GM23338 (cell line): Measurements from ENCODE around the gene PPA1. TPM values are rescaled to one million over a fixed set of nuclear protein-coding genes. Genes with fewer than 3 reads are reported as not detected.

Experiments
- ATAC-seq: fragments of 200-7000 bp; cut with Tn5 transposase; 3 replicates; pipeline ENCODE4 v1.9.1; 2020
- DNase-seq: peaks from one replicate; pipeline ENCODE4 v3.0.0-alpha.2; 2015; ENCODE audit warnings: low spot score
- H2AFZ ChIP-seq: fragments of 200-600 bp; sonication (generic); 2 replicates; pipeline ENCODE4 v1.8.0; 2016; ENCODE audit warnings: antibody characterized with exemption, mild to moderate bottlenecking, moderate library complexity
- H3F3A ChIP-seq: fragments of 200-600 bp; sonication (generic); replicated peaks from 2 replicates; pipeline ENCODE4 v1.8.0; 2017; ENCODE audit warnings: antibody characterized with exemption, mixed run types, low read depth
- H3K27ac ChIP-seq: fragments of 200-600 bp; sonication (generic); 2 replicates; pipeline ENCODE4 v1.6.1; 2016; ENCODE audit warnings: low read depth
- H3K27me3 ChIP-seq: fragments of 200-600 bp; sonication (generic); 2 replicates; pipeline ENCODE4 v1.8.0; 2016; ENCODE audit warnings: mild to moderate bottlenecking, mixed run types, moderate library complexity; ENCODE audit not compliant: insufficient read depth
- H3K36me3 ChIP-seq: fragments of 200-600 bp; sonication (generic); 2 replicates; pipeline ENCODE4 v1.8.0; 2016; ENCODE audit warnings: mild to moderate bottlenecking; ENCODE audit not compliant: insufficient read depth
- H3K4me1 ChIP-seq: fragments of 200-600 bp; sonication (generic); 2 replicates; pipeline ENCODE4 v1.8.0; 2016; ENCODE audit warnings: mild to moderate bottlenecking, moderate library complexity; ENCODE audit not compliant: insufficient read depth
- H3K4me2 ChIP-seq: fragments of 200-600 bp; sonication (generic); 2 replicates; pipeline ENCODE4 v1.7.1; 2017; ENCODE audit warnings: mixed run types
- H3K4me3 ChIP-seq: fragments of 200-600 bp; sonication (generic); 2 replicates; pipeline ENCODE4 v1.6.1; 2016; ENCODE audit warnings: mixed run types
- H3K79me2 ChIP-seq: fragments of 200-600 bp; sonication (generic); replicated peaks from 2 replicates; pipeline ENCODE4 v1.8.0; 2017; ENCODE audit warnings: mild to moderate bottlenecking; ENCODE audit not compliant: insufficient read depth
- H3K9me2 ChIP-seq: fragments of 200-600 bp; sonication (generic); 2 replicates; pipeline ENCODE4 v1.8.0; 2017; ENCODE audit not compliant: insufficient read depth
- H4K20me1 ChIP-seq: fragments of 200-600 bp; sonication (generic); replicated peaks from 2 replicates; pipeline ENCODE4 v1.8.0; 2017; ENCODE audit warnings: mild to moderate bottlenecking; ENCODE audit not compliant: insufficient read depth
- H3K27ac Mint-ChIP-seq: 2 replicates; pipeline ENCODE4 v1.8.0; 2020; ENCODE audit warnings: inconsistent platforms, mild to moderate bottlenecking, moderate library complexity, mixed read lengths
- H3K27me3 Mint-ChIP-seq: 3 replicates; pipeline ENCODE4 v1.8.0; 2022; ENCODE audit warnings: low read depth, mild to moderate bottlenecking, moderate library complexity, mixed read lengths, inconsistent platforms; ENCODE audit not compliant: insufficient read depth, poor library complexity
- H3K36me3 Mint-ChIP-seq: 3 replicates; pipeline ENCODE4 v1.8.0; 2021; ENCODE audit warnings: low read depth, mild to moderate bottlenecking, inconsistent platforms, moderate library complexity, mixed read lengths
- H3K4me1 Mint-ChIP-seq: 3 replicates; pipeline ENCODE4 v1.8.0; 2020; ENCODE audit warnings: mild to moderate bottlenecking, inconsistent platforms, mixed read lengths
- H3K4me3 Mint-ChIP-seq: 3 replicates; pipeline ENCODE4 v1.8.0; 2021; ENCODE audit warnings: moderate library complexity, mild to moderate bottlenecking, inconsistent platforms, mixed read lengths
- H3K9me3 Mint-ChIP-seq: 3 replicates; pipeline ENCODE4 v1.8.0; 2020; ENCODE audit warnings: moderate library complexity, mild to moderate bottlenecking, inconsistent platforms, mixed read lengths
- CREB1 ChIP-seq: fragments of 250-450 bp; sonication (Bioruptor Pico); IDR thresholded peaks from 2 replicates; pipeline ENCODE4 v1.5.0; 2020; ENCODE audit warnings: low read depth, mild to moderate bottlenecking, moderate library complexity
- EZH2 ChIP-seq: fragments of 200-600 bp; sonication (generic); IDR thresholded peaks from one replicate; pipeline ENCODE4 v1.8.0; 2017; ENCODE audit warnings: antibody characterized with exemption, mild to moderate bottlenecking, low read depth; ENCODE audit not compliant: unreplicated experiment
- JUNB ChIP-seq: IDR thresholded peaks from one replicate; pipeline ENCODE4 v1.6.1; 2016; ENCODE audit warnings: antibody characterized with exemption; ENCODE audit not compliant: unreplicated experiment
- POLR2AphosphoS5 ChIP-seq: IDR thresholded peaks from 2 replicates; pipeline ENCODE4 v1.6.1; 2016; ENCODE audit warnings: antibody characterized with exemption, low read depth
- long read RNA-seq: library from polyadenylated mRNA; unstranded; transcript quantifications from one replicate; pipeline ENCODE4 v2.0.0, GENCODE V29; 2020; ENCODE audit not compliant: unreplicated experiment
- polyA plus RNA-seq: library from polyadenylated mRNA; unstranded; fragments of >200 nt; fragmentation: Nextera tagmentation; extraction: Ambion mirVana; gene quantifications from 2 replicates; pipeline ENCODE4 v1.2.1, GENCODE V29; 2016
- total RNA-seq: library from RNA; depleted of rRNA; stranded (reverse); fragments of >200 nt; shearing (Covaris generic); gene quantifications from 2 replicates; pipeline ENCODE4 v1.2.3, GENCODE V29; 2014; rRNA removed
- TF ChIP-seq, protein P1 (sequence below), 2 experiments: fragments of 200-600 bp in 1 of 2; sonication (generic) in 1 of 2; conservative IDR thresholded peaks; 2 replicates each; pipeline versions ENCODE4 v1.5.1 to v1.6.1; 2016 to 2017; ENCODE audit warnings: antibody characterized with exemption in 2 of 2, low read depth in 2 of 2, mild to moderate bottlenecking in 2 of 2, moderate library complexity in 1 of 2
- TF ChIP-seq, protein P2 (sequence below): IDR thresholded peaks from one replicate; pipeline ENCODE4 v1.6.1; 2018; ENCODE audit warnings: antibody characterized with exemption; ENCODE audit not compliant: unreplicated experiment
- TF ChIP-seq, protein P3 (sequence below): IDR thresholded peaks from 2 replicates; pipeline ENCODE4 v1.6.1; 2016; ENCODE audit warnings: antibody characterized with exemption

PPA1 gene
- 135 and 178 TPM in 2 replicates for total RNA-seq
- 206 and 228 TPM in 2 replicates for polyA plus RNA-seq
- long read RNA-seq, transcript PPA1-202 (11 exons, 1,295 nt): major isoform, 219 of 225 reads
- long read RNA-seq, partial matches to known transcripts: 2 of 225 reads
- long read RNA-seq, other reads (novel, unspliced or antisense): 4 of 225 reads

DNA sequence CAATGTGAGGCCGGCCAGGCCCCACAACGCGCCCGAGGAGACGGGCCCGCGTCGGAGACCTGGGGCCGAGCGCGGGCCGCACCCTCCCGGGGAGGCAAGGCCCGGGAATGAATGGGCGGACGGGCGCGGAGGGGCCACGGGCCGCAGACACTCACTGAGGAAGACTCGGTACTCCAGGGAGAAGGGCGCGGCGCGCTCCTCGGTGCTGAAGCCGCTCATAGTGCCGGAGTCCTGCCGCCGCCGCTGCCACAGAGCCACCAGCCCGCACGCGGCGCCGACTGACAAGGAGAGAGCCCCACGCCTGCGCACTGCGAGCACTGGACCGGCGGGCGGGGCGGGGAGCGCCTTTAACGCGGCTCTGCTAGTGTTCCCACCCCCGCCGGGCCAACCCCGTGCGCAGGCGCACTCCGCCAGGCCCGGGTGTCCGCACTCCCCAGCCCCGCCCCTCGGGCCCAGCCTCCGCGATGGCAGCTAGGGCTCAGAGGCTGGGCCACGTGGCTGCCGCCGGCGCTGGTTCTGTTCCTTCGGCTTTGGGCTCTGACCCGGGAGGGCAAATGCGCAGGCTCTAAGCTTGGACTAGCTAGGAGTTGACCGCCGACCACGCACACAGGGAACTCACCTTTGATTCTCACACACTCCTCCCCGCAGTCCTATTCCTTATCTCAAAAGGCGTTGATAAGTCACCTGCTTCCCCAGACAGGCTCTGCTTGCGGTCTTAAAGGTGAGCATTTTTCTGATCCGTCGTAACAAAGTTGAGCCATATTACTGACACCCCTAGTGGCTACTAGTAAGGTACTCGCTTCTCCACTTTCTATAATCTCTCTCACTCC, at the start of gene PPA1:
PPA1 (minus strand) TSS at position 321 of the 830 bp plus-strand sequence; CDS start at position 219, 102 bp downstream.
- Histone ChIP-seq H3K79me2 (peaks cover 20% of the 10 kb centered on the region), H3K4me3 (peak within 1 kb of the TSS; percentile 96), H3K4me1 (peaks cover 12% of the 10 kb centered on the region), H3F3A (no peaks in the 10 kb centered on the region), H4K20me1 (peaks cover 6% of the 10 kb centered on the region; the same call in 1 of the 2 replicates), H3K9me2 (no peaks in the 10 kb centered on the region), H3K36me3 (peaks cover 5% of the 10 kb centered on the region; the same call in 1 of the 2 replicates), H2AFZ (peak within 1 kb of the TSS; percentile 94), H3K27me3 (peaks cover 9% of the 10 kb centered on the region), H3K4me2 (peak within 1 kb of the TSS; percentile 88), H3K27ac (no peak within 1 kb of the TSS)
- peak within 1 kb of the TSS; percentile 96 for H3K27ac Mint-ChIP-seq
- H3K27me3 Mint-ChIP-seq: peaks cover 4% of the 10 kb centered on the region
- DNase-seq (peak; percentile 97), ATAC-seq (peak; percentile 88)
- H3K4me1 Mint-ChIP-seq: peaks cover 6% of the 10 kb centered on the region; the same call in 2 of the 3 replicates
- H3K4me3 Mint-ChIP-seq: peak within 1 kb of the TSS; percentile 87
- TF ChIP-seq POLR2AphosphoS5: peak; percentile 93
- TF ChIP-seq JUNB: no peak
- TF ChIP-seq, protein P1, sequence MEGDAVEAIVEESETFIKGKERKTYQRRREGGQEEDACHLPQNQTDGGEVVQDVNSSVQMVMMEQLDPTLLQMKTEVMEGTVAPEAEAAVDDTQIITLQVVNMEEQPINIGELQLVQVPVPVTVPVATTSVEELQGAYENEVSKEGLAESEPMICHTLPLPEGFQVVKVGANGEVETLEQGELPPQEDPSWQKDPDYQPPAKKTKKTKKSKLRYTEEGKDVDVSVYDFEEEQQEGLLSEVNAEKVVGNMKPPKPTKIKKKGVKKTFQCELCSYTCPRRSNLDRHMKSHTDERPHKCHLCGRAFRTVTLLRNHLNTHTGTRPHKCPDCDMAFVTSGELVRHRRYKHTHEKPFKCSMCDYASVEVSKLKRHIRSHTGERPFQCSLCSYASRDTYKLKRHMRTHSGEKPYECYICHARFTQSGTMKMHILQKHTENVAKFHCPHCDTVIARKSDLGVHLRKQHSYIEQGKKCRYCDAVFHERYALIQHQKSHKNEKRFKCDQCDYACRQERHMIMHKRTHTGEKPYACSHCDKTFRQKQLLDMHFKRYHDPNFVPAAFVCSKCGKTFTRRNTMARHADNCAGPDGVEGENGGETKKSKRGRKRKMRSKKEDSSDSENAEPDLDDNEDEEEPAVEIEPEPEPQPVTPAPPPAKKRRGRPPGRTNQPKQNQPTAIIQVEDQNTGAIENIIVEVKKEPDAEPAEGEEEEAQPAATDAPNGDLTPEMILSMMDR (conservative IDR thresholded peaks at IDR 0.05; ENCODE audit: low read depth in 2 of 2): peak in 1 of 2 experiments; percentile 48; a peak in 3 of 4 replicates
- peaks cover 14% of the 10 kb centered on the region for H3K9me3 Mint-ChIP-seq
- H3K36me3 Mint-ChIP-seq: peaks cover 22% of the 10 kb centered on the region

DNA sequence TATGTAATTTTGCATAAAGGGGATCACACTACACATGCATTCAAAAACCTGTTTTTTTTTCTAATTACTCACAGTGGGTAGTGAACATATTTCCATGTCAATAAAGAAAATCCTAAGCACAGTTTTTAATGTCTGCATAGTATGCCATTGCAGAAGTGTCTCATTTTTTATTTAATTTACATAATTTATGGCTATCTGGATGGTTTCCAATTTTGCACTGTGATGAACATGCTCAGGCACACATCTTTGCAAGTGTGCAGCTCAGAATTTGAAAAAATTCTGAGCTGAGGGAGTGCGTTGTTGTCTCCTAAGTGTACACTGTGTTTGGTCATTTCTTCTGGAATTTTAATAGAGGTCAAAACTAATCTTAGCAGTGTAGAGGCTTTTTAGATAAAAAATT, 48.4 kb upstream of the PPA1 start:
- Histone ChIP-seq H2AFZ (no peak overlapping the region), H3K27me3 (peaks cover 47% of the 10 kb centered on the region), H3F3A (no peaks in the 10 kb centered on the region; the same call in 1 of the 2 replicates), H3K4me3 (no peak overlapping the region), H3K4me2 (no peak overlapping the region), H3K4me1 (no peaks in the 10 kb centered on the region; the same call in 1 of the 2 replicates), H3K9me2 (no peaks in the 10 kb centered on the region), H3K36me3 (no peaks in the 10 kb centered on the region), H4K20me1 (peaks cover 5% of the 10 kb centered on the region; the same call in 1 of the 2 replicates), H3K27ac (no peak overlapping the region), H3K79me2 (no peaks in the 10 kb centered on the region)
- Mint-ChIP-seq H3K36me3 (no peaks in the 10 kb centered on the region), H3K27me3 (peaks cover 21% of the 10 kb centered on the region), H3K4me3 (no peak overlapping the region), H3K27ac (no peak overlapping the region), H3K4me1 (no peaks in the 10 kb centered on the region; the same call in 2 of the 3 replicates), H3K9me3 (no peaks in the 10 kb centered on the region)
- ATAC-seq (no peak), DNase-seq (no peak)
- no peak for TF ChIP-seq EZH2
- TF ChIP-seq CREB1: no peak
- TF ChIP-seq, protein P2, sequence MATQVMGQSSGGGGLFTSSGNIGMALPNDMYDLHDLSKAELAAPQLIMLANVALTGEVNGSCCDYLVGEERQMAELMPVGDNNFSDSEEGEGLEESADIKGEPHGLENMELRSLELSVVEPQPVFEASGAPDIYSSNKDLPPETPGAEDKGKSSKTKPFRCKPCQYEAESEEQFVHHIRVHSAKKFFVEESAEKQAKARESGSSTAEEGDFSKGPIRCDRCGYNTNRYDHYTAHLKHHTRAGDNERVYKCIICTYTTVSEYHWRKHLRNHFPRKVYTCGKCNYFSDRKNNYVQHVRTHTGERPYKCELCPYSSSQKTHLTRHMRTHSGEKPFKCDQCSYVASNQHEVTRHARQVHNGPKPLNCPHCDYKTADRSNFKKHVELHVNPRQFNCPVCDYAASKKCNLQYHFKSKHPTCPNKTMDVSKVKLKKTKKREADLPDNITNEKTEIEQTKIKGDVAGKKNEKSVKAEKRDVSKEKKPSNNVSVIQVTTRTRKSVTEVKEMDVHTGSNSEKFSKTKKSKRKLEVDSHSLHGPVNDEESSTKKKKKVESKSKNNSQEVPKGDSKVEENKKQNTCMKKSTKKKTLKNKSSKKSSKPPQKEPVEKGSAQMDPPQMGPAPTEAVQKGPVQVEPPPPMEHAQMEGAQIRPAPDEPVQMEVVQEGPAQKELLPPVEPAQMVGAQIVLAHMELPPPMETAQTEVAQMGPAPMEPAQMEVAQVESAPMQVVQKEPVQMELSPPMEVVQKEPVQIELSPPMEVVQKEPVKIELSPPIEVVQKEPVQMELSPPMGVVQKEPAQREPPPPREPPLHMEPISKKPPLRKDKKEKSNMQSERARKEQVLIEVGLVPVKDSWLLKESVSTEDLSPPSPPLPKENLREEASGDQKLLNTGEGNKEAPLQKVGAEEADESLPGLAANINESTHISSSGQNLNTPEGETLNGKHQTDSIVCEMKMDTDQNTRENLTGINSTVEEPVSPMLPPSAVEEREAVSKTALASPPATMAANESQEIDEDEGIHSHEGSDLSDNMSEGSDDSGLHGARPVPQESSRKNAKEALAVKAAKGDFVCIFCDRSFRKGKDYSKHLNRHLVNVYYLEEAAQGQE: no peak
- TF ChIP-seq, protein P3, sequence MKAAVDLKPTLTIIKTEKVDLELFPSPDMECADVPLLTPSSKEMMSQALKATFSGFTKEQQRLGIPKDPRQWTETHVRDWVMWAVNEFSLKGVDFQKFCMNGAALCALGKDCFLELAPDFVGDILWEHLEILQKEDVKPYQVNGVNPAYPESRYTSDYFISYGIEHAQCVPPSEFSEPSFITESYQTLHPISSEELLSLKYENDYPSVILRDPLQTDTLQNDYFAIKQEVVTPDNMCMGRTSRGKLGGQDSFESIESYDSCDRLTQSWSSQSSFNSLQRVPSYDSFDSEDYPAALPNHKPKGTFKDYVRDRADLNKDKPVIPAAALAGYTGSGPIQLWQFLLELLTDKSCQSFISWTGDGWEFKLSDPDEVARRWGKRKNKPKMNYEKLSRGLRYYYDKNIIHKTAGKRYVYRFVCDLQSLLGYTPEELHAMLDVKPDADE: no peak
